K562 (cell line): ENCODE results near the gene PBX1. TPM values are rescaled to one million over a fixed set of nuclear protein-coding genes. Genes with fewer than 3 reads are reported as not detected.

Source experiments
- ATAC-seq: fragments of 200-7000 bp; cut with Tn5 transposase; 3 replicates; pipeline ENCODE4 v1.9.1; 2020; ENCODE audit warnings: moderate library complexity
- BruUV-seq: library from RNA; stranded (reverse); fragments of 400-500 nt; replicated peaks from 2 replicates; lab custom pipeline; 2021; lab: Mats Ljungman, UMichigan
- CTCF ChIA-PET: fragments of 300-600 bp; formaldehyde crosslinking; extraction: SDS; loops from one replicate; lab custom pipeline; 2021; ENCODE audit warnings: low intra/inter-chr PET ratio; lab: Yijun Ruan, JAX
- POLR2A ChIA-PET: fragments of 300-600, 350-650 bp; sonication (Branson Sonifier 250); formaldehyde crosslinking; extraction: SDS; loops from one replicate; lab custom pipeline; 2021; ENCODE audit warnings: antibody characterized with exemption, inconsistent platforms; lab: Yijun Ruan, JAX
- DNase-seq, 4 experiments: peaks; one replicate each; pipeline versions ENCODE4 v3.0.0 to v3.0.0-alpha.2; 2011 to 2018; ENCODE audit warnings: low spot score in 3 of 4, mixed read lengths in 3 of 4; ENCODE audit errors: extremely low read depth in 1 of 4
- FAIRE-seq: peaks from 2 replicates; lab custom pipeline; 2011; peaks lifted over from hg19 to GRCh38; lab: Jason Lieb, UNC
- H2AFZ ChIP-seq: 2 replicates; pipeline ENCODE4 v1.6.0; 2011; ENCODE audit warnings: low read depth, low read length, control low read depth, inconsistent platforms
- H3K27ac ChIP-seq: fragments of 200-600 bp; 3 replicates; pipeline ENCODE4 v1.8.0; 2011; ENCODE audit warnings: low read depth, mild to moderate bottlenecking, control low read depth, inconsistent platforms, low read length, moderate library complexity, mixed read lengths; ENCODE audit errors: extremely low read depth
- H3K27me3 ChIP-seq, 2 experiments: fragments of 300-600 bp in 1 of 2; 2 replicates in 1 of 2; 3 replicates in 1 of 2; pipeline versions ENCODE4 v1.6.0 to v1.8.0; 2011; ENCODE audit warnings: inconsistent platforms in 2 of 2, low read length in 2 of 2, mild to moderate bottlenecking in 1 of 2, mixed read lengths in 1 of 2, moderate library complexity in 1 of 2; ENCODE audit not compliant: control insufficient read depth in 2 of 2, insufficient read depth in 2 of 2
- H3K36me3 ChIP-seq: fragments of 300-600 bp; 3 replicates; pipeline ENCODE4 v1.8.0; 2011; ENCODE audit warnings: mild to moderate bottlenecking, low read length, inconsistent platforms; ENCODE audit not compliant: control insufficient read depth, insufficient read depth
- H3K4me1 ChIP-seq, 2 experiments: fragments of 200-600 bp in 1 of 2; replicated peaks in 1 of 2; 2 replicates in 1 of 2; 3 replicates in 1 of 2; pipeline versions ENCODE4 v1.5.1 to v1.8.0; 2011; ENCODE audit warnings: inconsistent platforms in 2 of 2, low read length in 2 of 2, mild to moderate bottlenecking in 1 of 2, mixed read lengths in 1 of 2, moderate library complexity in 1 of 2; ENCODE audit not compliant: control insufficient read depth in 2 of 2, insufficient read depth in 2 of 2
- H3K4me2 ChIP-seq: 2 replicates; pipeline ENCODE4 v1.6.1; 2011; ENCODE audit warnings: low read length, control low read depth, inconsistent platforms, mixed read lengths; ENCODE audit not compliant: insufficient read depth
- H3K4me3 ChIP-seq: fragments of 200-600 bp; sonication (generic), shearing (Covaris generic); 2 replicates; pipeline ENCODE4 v1.5.1; 2016; ENCODE audit warnings: control low read depth, inconsistent platforms
- H3K79me2 ChIP-seq: fragments of 200-600 bp; 3 replicates; pipeline ENCODE4 v1.8.0; 2011; ENCODE audit warnings: low read length, inconsistent platforms; ENCODE audit not compliant: control insufficient read depth, insufficient read depth
- H3K9ac ChIP-seq, 2 experiments: 2 replicates each; pipeline versions ENCODE4 v1.6.0 to v1.6.1; 2011; ENCODE audit warnings: low read depth in 2 of 2, low read length in 2 of 2, control low read depth in 1 of 2, inconsistent platforms in 1 of 2, mild to moderate bottlenecking in 1 of 2, mixed read lengths in 1 of 2; ENCODE audit not compliant: insufficient read depth in 1 of 2
- H3K9me1 ChIP-seq: one replicate; pipeline ENCODE4 v1.6.0; 2011; ENCODE audit warnings: inconsistent platforms, mild to moderate bottlenecking, low read length, moderate library complexity; ENCODE audit not compliant: control insufficient read depth, insufficient read depth
- H3K9me3 ChIP-seq: replicated peaks from 2 replicates; pipeline ENCODE4 v1.5.1; 2011; ENCODE audit warnings: low read depth, low read length, inconsistent platforms; ENCODE audit not compliant: control insufficient read depth, insufficient read depth
- H4K20me1 ChIP-seq: replicated peaks from 2 replicates; pipeline ENCODE4 v1.6.1; 2011; ENCODE audit warnings: low read length, inconsistent platforms, mixed read lengths; ENCODE audit not compliant: control insufficient read depth, insufficient read depth
- CEBPB ChIP-seq: fragments of 450-650 bp; IDR thresholded peaks from 2 replicates; pipeline ENCODE4 v1.6.1; 2016; ENCODE audit warnings: missing genetic modification characterization, missing compliant biosample characterization
- CEBPG ChIP-seq, 3 experiments: fragments of 200-800 bp in 1 of 3; sonication (Bioruptor generic) in 1 of 3; sonication (generic) in 1 of 3; formaldehyde crosslinking in 1 of 3; IDR thresholded peaks in 2 of 3; conservative IDR thresholded peaks in 1 of 3; 2 replicates each; pipeline versions ENCODE4 v1.6.1 to v1.8.0; 2016 to 2022; ENCODE audit warnings: missing compliant biosample characterization in 2 of 3, missing genetic modification characterization in 2 of 3, mild to moderate bottlenecking in 1 of 3, missing genetic modification reagents in 1 of 3
- TRIM25 ChIP-seq: fragments of 450-650 bp; IDR thresholded peaks from 2 replicates; pipeline ENCODE4 v1.7.0; 2016; ENCODE audit warnings: borderline replicate concordance
- ZNF79 ChIP-seq: fragments of 250-450 bp; sonication (Bioruptor Pico); IDR thresholded peaks from 2 replicates; pipeline ENCODE4 v1.4.0; 2020; ENCODE audit warnings: low read depth, mild to moderate bottlenecking, moderate library complexity
- WGBS: fragments of 100-300 bp; shearing (Covaris generic); methylation state at CpG from one replicate; pipeline ENCODE4 v1.1.6; 2016; ENCODE audit warnings: low coverage, mixed read lengths; ENCODE audit not compliant: insufficient coverage; ENCODE audit errors: missing lambda C conversion rate; 5-methylcytosine and 5-hydroxymethylcytosine counted together
- in situ Hi-C: fragments of 300-500 bp; cut with MboI; formaldehyde crosslinking; loops from 4 replicates; pipeline ENCODE4 v1.15.0; 2018; ENCODE audit warnings: inconsistent platforms, mixed read lengths
- intact Hi-C: fragments of 100-400 bp; cut with micrococcal nuclease; formaldehyde crosslinking; loops from 2 replicates; pipeline ENCODE4 v1.14.2; 2022
- polyA plus RNA-seq, 8 experiments: library from polyadenylated mRNA; depleted of rRNA in 4 of 8; stranded (reverse) in 5 of 8; unstranded in 3 of 8; fragments of >200 nt; fragmentation: Nextera tagmentation in 2 of 8; fragmentation: Illumina TruSeq in 1 of 8; extraction: Ambion mirVana in 2 of 8; extraction: Trizol in 1 of 8; gene quantifications; 2 replicates each; pipeline versions ENCODE4 v1.2.1 to v1.2.3, GENCODE V29; 2011 to 2014; ENCODE audit warnings: inconsistent platforms in 1 of 8, missing spikeins in 1 of 8
- total RNA-seq, 7 experiments: library from RNA; depleted of rRNA in 6 of 7; stranded (reverse); fragments of >200 nt in 6 of 7; fragmentation: Illumina TruSeq in 2 of 7; extraction: Trizol in 2 of 7; gene quantifications; 2 replicates each; pipeline versions ENCODE4 v1.2.1 to v1.2.3, GENCODE V29; 2011 to 2021; ENCODE audit warnings: low replicate concordance in 1 of 7

PBX1 gene
- total and polyA plus RNA-seq, 9 of the 15 experiments (the other 6 are each of a cell fraction or from before 2014, with no cell fraction given): 0.03 to 0.62 (median 0.17) TPM

- TF ChIP-seq ZNF79 (CRISPR knock-in tag): no peak
Measured at GRCh38 chr1:164739189-164739588, 180.2 kb downstream of the PBX1 start (continued).

GRCh38 chr1:164740000-164740526, 181.1 kb downstream of the PBX1 start:
- DNase-seq: no peak
- ATAC-seq: no peak
- in situ Hi-C loops: no loop called here
- H3K27me3 ChIP-seq: no peaks in the 10 kb centered on the region
- FAIRE-seq: no peak
- H3K9me3 ChIP-seq: no peaks in the 10 kb centered on the region
- intact Hi-C loops: no loop called here
- CTCF ChIA-PET: no interaction called here
- peak overlapping the region; percentile 56; the same call in 1 of the 2 replicates for H2AFZ ChIP-seq
- no TSS peak for BruUV-seq
- H3K4me2 ChIP-seq: no peak overlapping the region
- TF ChIP-seq CEBPG (CRISPR knock-in tag; IDR thresholded peaks at IDR 0.05) (no peak), CEBPG (tag; conservative IDR thresholded peaks at IDR 0.05 in 1 of 2, IDR thresholded peaks at IDR 0.05 in 1 of 2) (peak; percentile 31 to 82; a peak in 3 of 4 replicates), CEBPB (peak; percentile 63), TRIM25 (no peak)
- TF ChIP-seq, all 486 proteins: peak for 2
- POLR2A ChIA-PET: interaction anchor here (1.2 kb wide), 1 partner anchor 11 kb away, joined by 3 read pairs; no protein-coding TSS in a partner anchor
- H3K4me3 ChIP-seq: no peak overlapping the region
- WGBS: 29% methylated on average over 3 of the region's 3 CpGs
- H3K79me2 ChIP-seq: no peaks in the 10 kb centered on the region
- no peaks in the 10 kb centered on the region for H3K9me1 ChIP-seq
- no peak overlapping the region for H3K9ac ChIP-seq
- peaks cover 5 to 11% of the 10 kb centered on the region in 2 experiments; a peak in 4 of 5 replicates for H3K4me1 ChIP-seq
- H4K20me1 ChIP-seq: no peaks in the 10 kb centered on the region
- H3K36me3 ChIP-seq: no peaks in the 10 kb centered on the region
- H3K27ac ChIP-seq: no peak overlapping the region
